IMR-90 (cell line): ENCODE results near the gene MFNG. TPM values are rescaled to one million over a fixed set of nuclear protein-coding genes. Genes with fewer than 3 reads are reported as not detected.

Source experiments
- ATAC-seq: fragments of 200-7000 bp; cut with Tn5 transposase; 2 replicates; pipeline ENCODE4 v1.9.1; 2020; ENCODE audit warnings: low read depth, mild to moderate bottlenecking, moderate library complexity
- BruUV-seq: library from RNA; stranded (reverse); fragments of 400-500 nt; replicated peaks from 2 replicates; lab custom pipeline; 2021; lab: Mats Ljungman, UMichigan
- CTCF ChIA-PET: fragments of 300-600 bp; formaldehyde crosslinking; extraction: SDS; loops from one replicate; lab custom pipeline; 2021; ENCODE audit warnings: antibody characterized with exemption; lab: Yijun Ruan, JAX
- POLR2A ChIA-PET: fragments of 300-600 bp; sonication (Branson Sonifier 250); formaldehyde crosslinking; loops from one replicate; lab custom pipeline; 2022; ENCODE audit warnings: antibody characterized with exemption; ENCODE audit not compliant: unreplicated experiment; lab: Charles Lee
- DNase-seq: peaks from one replicate; pipeline ENCODE4 v3.0.0; 2013
- H2AFZ ChIP-seq: replicated peaks from 2 replicates; pipeline ENCODE3; 2013; ENCODE audit warnings: low read length, mild to moderate bottlenecking; ENCODE audit not compliant: poor library complexity
- H2AK5ac ChIP-seq: 2 replicates; pipeline ENCODE4 v1.6.1; 2013; ENCODE audit warnings: low read depth, low read length, inconsistent platforms
- H2AK9ac ChIP-seq: replicated peaks from 2 replicates; pipeline ENCODE3; 2013; ENCODE audit warnings: mild to moderate bottlenecking, low read depth, low read length, moderate library complexity; ENCODE audit not compliant: poor library complexity
- H2BK120ac ChIP-seq: 2 replicates; pipeline ENCODE4 v1.6.1; 2013; ENCODE audit warnings: low read depth, low read length, inconsistent platforms
- H2BK15ac ChIP-seq: 3 replicates; pipeline ENCODE4 v1.6.1; 2013; ENCODE audit warnings: low read depth, low read length, inconsistent platforms
- H2BK20ac ChIP-seq: 2 replicates; pipeline ENCODE4 v1.6.1; 2013; ENCODE audit warnings: low read depth, mild to moderate bottlenecking, inconsistent platforms, low read length, moderate library complexity
- H2BK5ac ChIP-seq: 2 replicates; pipeline ENCODE4 v1.6.1; 2013; ENCODE audit warnings: mild to moderate bottlenecking, low read depth, low read length, inconsistent platforms; ENCODE audit not compliant: poor library complexity, severe bottlenecking
- H3K14ac ChIP-seq: replicated peaks from 2 replicates; pipeline ENCODE4 v1.6.1; 2013; ENCODE audit warnings: low read depth, low read length, inconsistent platforms
- H3K18ac ChIP-seq: 2 replicates; pipeline ENCODE4 v1.6.1; 2013; ENCODE audit warnings: low read depth, low read length, control low read depth
- H3K23ac ChIP-seq: 2 replicates; pipeline ENCODE4 v1.6.1; 2013; ENCODE audit warnings: low read depth, low read length, inconsistent platforms
- H3K27ac ChIP-seq: 2 replicates; pipeline ENCODE4 v1.5.1; 2013; ENCODE audit warnings: mild to moderate bottlenecking, control low read depth, low read length; ENCODE audit not compliant: insufficient read depth
- H3K27me3 ChIP-seq: 2 replicates; pipeline ENCODE4 v1.6.1; 2013; ENCODE audit warnings: low read length; ENCODE audit not compliant: control insufficient read depth, insufficient read depth
- H3K36me3 ChIP-seq: 2 replicates; pipeline ENCODE4 v1.6.1; 2013; ENCODE audit warnings: low read length, mixed read lengths; ENCODE audit not compliant: control insufficient read depth, insufficient read depth
- H3K4ac ChIP-seq: 2 replicates; pipeline ENCODE4 v1.6.1; 2013; ENCODE audit warnings: low read depth, low read length, inconsistent platforms
- H3K4me1 ChIP-seq: 2 replicates; pipeline ENCODE4 v1.6.1; 2013; ENCODE audit warnings: low read length, mixed read lengths; ENCODE audit not compliant: control insufficient read depth, insufficient read depth
- H3K4me2 ChIP-seq: 2 replicates; pipeline ENCODE4 v1.6.1; 2013; ENCODE audit warnings: low read depth, mild to moderate bottlenecking, control low read depth, low read length, moderate library complexity
- H3K4me3 ChIP-seq: 2 replicates; pipeline ENCODE4 v1.5.1; 2013; ENCODE audit warnings: low read depth, mild to moderate bottlenecking, control low read depth, low read length, moderate library complexity; ENCODE audit not compliant: insufficient read depth
- H3K56ac ChIP-seq: 2 replicates; pipeline ENCODE4 v1.6.1; 2013; ENCODE audit warnings: low read length, inconsistent platforms; ENCODE audit not compliant: insufficient read depth; ENCODE audit errors: extremely low read depth
- H3K79me1 ChIP-seq, 2 experiments: 2 replicates each; pipeline ENCODE4 v1.6.1; 2013; ENCODE audit warnings: low read length in 2 of 2, inconsistent platforms in 1 of 2, low read depth in 1 of 2
- H3K9ac ChIP-seq: 2 replicates; pipeline ENCODE4 v1.6.1; 2013; ENCODE audit warnings: low read depth, low read length, control low read depth
- H3K9me1 ChIP-seq: 2 replicates; pipeline ENCODE4 v1.6.1; 2013; ENCODE audit warnings: low read length, inconsistent platforms; ENCODE audit not compliant: insufficient read depth
- H3K9me3 ChIP-seq: 2 replicates; pipeline ENCODE4 v1.6.1; 2013; ENCODE audit warnings: low read length; ENCODE audit not compliant: control insufficient read depth, insufficient read depth
- H4K20me1 ChIP-seq: 2 replicates; pipeline ENCODE4 v1.6.1; 2013; ENCODE audit warnings: low read length, inconsistent platforms; ENCODE audit not compliant: insufficient read depth
- H4K5ac ChIP-seq: 2 replicates; pipeline ENCODE4 v1.6.1; 2013; ENCODE audit warnings: mild to moderate bottlenecking, low read depth, low read length, control low read depth
- H4K8ac ChIP-seq, 2 experiments: 2 replicates each; pipeline ENCODE4 v1.6.1; 2013; ENCODE audit warnings: low read depth in 2 of 2, low read length in 2 of 2, control low read depth in 1 of 2, inconsistent platforms in 1 of 2
- H4K91ac ChIP-seq: 2 replicates; pipeline ENCODE4 v1.6.1; 2013; ENCODE audit warnings: low read depth, low read length, inconsistent platforms; ENCODE audit not compliant: insufficient read depth
- BHLHE40 ChIP-seq: fragments of 150-350 bp; IDR thresholded peaks from 2 replicates; pipeline ENCODE4 v1.6.1; 2016; ENCODE audit warnings: mild to moderate bottlenecking, low read depth, low read length
- CEBPB ChIP-seq: IDR thresholded peaks from 2 replicates; pipeline ENCODE4 v1.6.1; 2012; ENCODE audit warnings: low read depth, low read length, improper control_type of control experiment
- CHD1 ChIP-seq: IDR thresholded peaks from 2 replicates; pipeline ENCODE4 v1.6.1; 2012; ENCODE audit warnings: low read depth, low read length, improper control_type of control experiment
- FOS ChIP-seq: fragments of 150-350 bp; IDR thresholded peaks from 2 replicates; pipeline ENCODE4 v1.6.1; 2016; ENCODE audit warnings: low read depth, low read length
- MAFK ChIP-seq: IDR thresholded peaks from 2 replicates; pipeline ENCODE4 v1.6.1; 2012; ENCODE audit warnings: low read depth, low read length, improper control_type of control experiment
- MAZ ChIP-seq: IDR thresholded peaks from 2 replicates; pipeline ENCODE4 v1.6.1; 2012; ENCODE audit warnings: low read depth, mild to moderate bottlenecking, low read length, improper control_type of control experiment, moderate library complexity, borderline replicate concordance
- MXI1 ChIP-seq: IDR thresholded peaks from 2 replicates; pipeline ENCODE4 v1.6.1; 2012; ENCODE audit warnings: low read depth, mild to moderate bottlenecking, low read length, moderate library complexity, borderline replicate concordance
- NFE2L2 ChIP-seq: fragments of 150-350 bp; IDR thresholded peaks from 2 replicates; pipeline ENCODE4 v1.6.1; 2016; ENCODE audit warnings: low read depth, mild to moderate bottlenecking, low read length
- POLR2A ChIP-seq: IDR thresholded peaks from 2 replicates; pipeline ENCODE4 v1.6.1; 2012; ENCODE audit warnings: mild to moderate bottlenecking, low read depth, low read length
- RAD21 ChIP-seq: IDR thresholded peaks from 2 replicates; pipeline ENCODE4 v1.6.1; 2012; ENCODE audit warnings: low read length, improper control_type of control experiment
- RCOR1 ChIP-seq: IDR thresholded peaks from 2 replicates; pipeline ENCODE4 v1.6.1; 2012; ENCODE audit warnings: mild to moderate bottlenecking, low read length, improper control_type of control experiment; ENCODE audit not compliant: insufficient replicate concordance
- RFX5 ChIP-seq: IDR thresholded peaks from 2 replicates; pipeline ENCODE4 v1.8.0; 2012; ENCODE audit warnings: low read depth, mild to moderate bottlenecking, low read length, moderate library complexity
- SMC3 ChIP-seq: fragments of 150-350 bp; IDR thresholded peaks from 2 replicates; pipeline ENCODE4 v1.6.1; 2016; ENCODE audit warnings: low read depth, mild to moderate bottlenecking, antibody characterized with exemption, low read length, moderate library complexity
- WGBS, 2 experiments: methylation state at CpG; one replicate each; pipeline versions ENCODE4 v1.1.5 to v1.1.7; 2013; ENCODE audit warnings: missing lambda C conversion rate in 2 of 2; ENCODE audit not compliant: insufficient read length in 1 of 2; ENCODE audit errors: extremely low coverage in 2 of 2; 5-methylcytosine and 5-hydroxymethylcytosine counted together
- dilution Hi-C: fragments of 300-500 bp; cut with HindIII; formaldehyde crosslinking; loops from one replicate; pipeline ENCODE4 v1.14.3; 2018; ENCODE audit warnings: low sequenced_read_pairs; ENCODE audit not compliant: unreplicated experiment
- in situ Hi-C: fragments of 300-500 bp; cut with MboI; formaldehyde crosslinking; loops from 3 replicates; pipeline ENCODE4 v1.14.3; 2019; ENCODE audit warnings: low sequenced_read_pairs, inconsistent platforms, mixed read lengths
- intact Hi-C: fragments of 100-400 bp; cut with micrococcal nuclease; formaldehyde crosslinking; loops from 2 replicates; pipeline ENCODE4 v1.10.0; 2022
- polyA plus RNA-seq, 3 experiments: library from polyadenylated mRNA; depleted of rRNA; stranded (reverse); fragments of >200 nt; gene quantifications; 2 replicates each; pipeline ENCODE4 v1.2.3, GENCODE V29; 2012; ENCODE audit warnings: low replicate concordance in 1 of 3
- total RNA-seq: library from RNA; depleted of rRNA; stranded (reverse); fragments of >200 nt; gene quantifications from 2 replicates; pipeline ENCODE4 v1.2.3, GENCODE V29; 2012
- TF ChIP-seq, protein P1 (sequence below): fragments of 150-350 bp; IDR thresholded peaks from 2 replicates; pipeline ENCODE4 v1.6.1; 2016; ENCODE audit warnings: low read depth, mild to moderate bottlenecking, low read length, moderate library complexity, borderline replicate concordance
- TF ChIP-seq, protein P2 (sequence below): conservative IDR thresholded peaks from 2 replicates; pipeline ENCODE4 v1.5.1; 2012; ENCODE audit warnings: mild to moderate bottlenecking, low read depth, low read length, improper control_type of control experiment
- TF ChIP-seq, protein P3 (sequence below): fragments of 150-350 bp; IDR thresholded peaks from 2 replicates; pipeline ENCODE4 v1.6.1; 2017; ENCODE audit warnings: mild to moderate bottlenecking, antibody characterized with exemption, low read length, low read depth

The MFNG gene
- total and polyA plus RNA-seq, 2 of the 4 experiments (the other 2 are of a cell fraction): 0.15 TPM; not detected in 1

DNA sequence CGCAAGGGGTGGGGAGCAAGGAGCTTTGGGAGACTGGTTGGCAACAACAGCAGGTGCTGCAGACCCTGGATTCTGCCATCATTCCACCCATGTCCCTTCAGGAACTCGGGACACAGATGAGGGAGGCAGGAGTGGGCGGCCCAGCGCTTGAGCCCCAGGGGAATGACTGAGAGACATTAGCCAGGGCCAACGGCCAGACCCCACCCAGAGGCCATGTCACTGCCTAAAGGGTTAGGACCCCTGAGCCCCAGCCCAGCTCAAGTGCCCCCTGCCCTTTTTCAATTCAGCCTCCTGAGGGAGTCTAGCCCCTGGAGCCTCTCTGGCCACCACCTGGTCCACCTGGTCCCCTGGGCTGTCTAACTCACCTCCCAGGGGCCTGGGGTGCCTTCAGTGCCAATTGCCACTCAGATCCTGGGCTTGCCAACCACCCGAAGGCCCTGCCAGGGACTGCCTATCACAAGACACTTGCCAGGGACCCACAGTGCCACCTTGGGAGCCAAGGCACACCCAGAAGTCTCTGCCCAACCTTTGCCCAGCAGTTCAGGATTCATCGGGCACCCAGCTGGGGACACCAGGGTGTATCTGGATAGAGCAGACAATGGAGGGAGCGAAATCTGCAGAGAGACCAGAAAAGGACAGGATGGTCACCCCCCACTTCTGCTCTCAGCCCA is 16.6 kb downstream of the MFNG start:
- H3K9ac ChIP-seq: no peak overlapping the region
- no peak overlapping the region for H2BK15ac ChIP-seq
- H3K18ac ChIP-seq: no peak overlapping the region
- dilution Hi-C loops: no loop called here
- no peak overlapping the region for H3K14ac ChIP-seq
- 100% methylated on average over 1 of the region's 8 CpGs; no CpG with 5 or more reads in 1 of the 2 experiments for WGBS, 2 experiments
- no peak for TF ChIP-seq CEBPB
- TF ChIP-seq MAFK: no peak
- TF ChIP-seq, protein P1, sequence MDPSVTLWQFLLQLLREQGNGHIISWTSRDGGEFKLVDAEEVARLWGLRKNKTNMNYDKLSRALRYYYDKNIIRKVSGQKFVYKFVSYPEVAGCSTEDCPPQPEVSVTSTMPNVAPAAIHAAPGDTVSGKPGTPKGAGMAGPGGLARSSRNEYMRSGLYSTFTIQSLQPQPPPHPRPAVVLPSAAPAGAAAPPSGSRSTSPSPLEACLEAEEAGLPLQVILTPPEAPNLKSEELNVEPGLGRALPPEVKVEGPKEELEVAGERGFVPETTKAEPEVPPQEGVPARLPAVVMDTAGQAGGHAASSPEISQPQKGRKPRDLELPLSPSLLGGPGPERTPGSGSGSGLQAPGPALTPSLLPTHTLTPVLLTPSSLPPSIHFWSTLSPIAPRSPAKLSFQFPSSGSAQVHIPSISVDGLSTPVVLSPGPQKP: no peak
- TF ChIP-seq NFE2L2: no peak
- TF ChIP-seq POLR2A: no peak
- TF ChIP-seq CHD1: no peak
- TF ChIP-seq SMC3: no peak
- no peak for TF ChIP-seq BHLHE40
- no peak for TF ChIP-seq RFX5
- TF ChIP-seq, protein P2, sequence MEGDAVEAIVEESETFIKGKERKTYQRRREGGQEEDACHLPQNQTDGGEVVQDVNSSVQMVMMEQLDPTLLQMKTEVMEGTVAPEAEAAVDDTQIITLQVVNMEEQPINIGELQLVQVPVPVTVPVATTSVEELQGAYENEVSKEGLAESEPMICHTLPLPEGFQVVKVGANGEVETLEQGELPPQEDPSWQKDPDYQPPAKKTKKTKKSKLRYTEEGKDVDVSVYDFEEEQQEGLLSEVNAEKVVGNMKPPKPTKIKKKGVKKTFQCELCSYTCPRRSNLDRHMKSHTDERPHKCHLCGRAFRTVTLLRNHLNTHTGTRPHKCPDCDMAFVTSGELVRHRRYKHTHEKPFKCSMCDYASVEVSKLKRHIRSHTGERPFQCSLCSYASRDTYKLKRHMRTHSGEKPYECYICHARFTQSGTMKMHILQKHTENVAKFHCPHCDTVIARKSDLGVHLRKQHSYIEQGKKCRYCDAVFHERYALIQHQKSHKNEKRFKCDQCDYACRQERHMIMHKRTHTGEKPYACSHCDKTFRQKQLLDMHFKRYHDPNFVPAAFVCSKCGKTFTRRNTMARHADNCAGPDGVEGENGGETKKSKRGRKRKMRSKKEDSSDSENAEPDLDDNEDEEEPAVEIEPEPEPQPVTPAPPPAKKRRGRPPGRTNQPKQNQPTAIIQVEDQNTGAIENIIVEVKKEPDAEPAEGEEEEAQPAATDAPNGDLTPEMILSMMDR: no peak
- no peak for TF ChIP-seq RCOR1
- TF ChIP-seq MXI1: no peak
- TF ChIP-seq, protein P3, sequence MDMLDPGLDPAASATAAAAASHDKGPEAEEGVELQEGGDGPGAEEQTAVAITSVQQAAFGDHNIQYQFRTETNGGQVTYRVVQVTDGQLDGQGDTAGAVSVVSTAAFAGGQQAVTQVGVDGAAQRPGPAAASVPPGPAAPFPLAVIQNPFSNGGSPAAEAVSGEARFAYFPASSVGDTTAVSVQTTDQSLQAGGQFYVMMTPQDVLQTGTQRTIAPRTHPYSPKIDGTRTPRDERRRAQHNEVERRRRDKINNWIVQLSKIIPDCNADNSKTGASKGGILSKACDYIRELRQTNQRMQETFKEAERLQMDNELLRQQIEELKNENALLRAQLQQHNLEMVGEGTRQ: no peak
- no peak for TF ChIP-seq FOS
- TF ChIP-seq MAZ: no peak
- TF ChIP-seq RAD21: no peak
- peaks cover 75% of the 10 kb centered on the region for H3K27me3 ChIP-seq
- H4K20me1 ChIP-seq: no peaks in the 10 kb centered on the region; the same call in 1 of the 2 replicates
- H4K8ac ChIP-seq: no peak overlapping the region
- no peak overlapping the region for H3K4ac ChIP-seq
- ATAC-seq (no peak), DNase-seq (no peak)
- no peak overlapping the region for H2BK120ac ChIP-seq
- H3K9me1 ChIP-seq: no peaks in the 10 kb centered on the region
- no peak overlapping the region for H3K23ac ChIP-seq
- POLR2A ChIA-PET: no interaction called here
- H4K5ac ChIP-seq: no peak overlapping the region
- no peak overlapping the region for H4K91ac ChIP-seq
- intact Hi-C loops: no loop called here
- H3K56ac ChIP-seq: no peak overlapping the region
- no peaks in the 10 kb centered on the region for H3K36me3 ChIP-seq
- H3K4me1 ChIP-seq: no peaks in the 10 kb centered on the region
- H3K4me3 ChIP-seq: no peak overlapping the region
- CTCF ChIA-PET: no interaction called here
- no peaks in the 10 kb centered on the region for H3K79me1 ChIP-seq
- no TSS peak for BruUV-seq
- H2AK5ac ChIP-seq: no peak overlapping the region
- H3K27ac ChIP-seq: no peak overlapping the region
- in situ Hi-C loops: loop anchor here (10.0 kb wide), 1 partner anchor 295 kb away; no protein-coding TSS in a partner anchor
- H3K9me3 ChIP-seq: no peaks in the 10 kb centered on the region
- H2BK20ac ChIP-seq: no peak overlapping the region
- H2AK9ac ChIP-seq: no peak overlapping the region
- H3K4me2 ChIP-seq: no peak overlapping the region
- no peak overlapping the region for H2BK5ac ChIP-seq
- H2AFZ ChIP-seq: no peak overlapping the region
